ENCODE data around the gene LRRC4.

Gene LRRC4

GRCh38 chr7:128010391-128011127 lies 20.7 kb downstream of the LRRC4 start:
- DNase-seq (ENCODE audit: insufficient read length) (no peak), FAIRE-seq (no peak)
- TF ChIP-seq POLR2A (IDR thresholded peaks at IDR 0.05; ENCODE audit: low read depth, low read length) (no peak), TAF1 (IDR thresholded peaks at IDR 0.05; ENCODE audit: borderline replicate concordance, low read depth, low read length) (no peak), POLR2AphosphoS5 (IDR thresholded peaks at IDR 0.05; ENCODE audit: low read depth, low read length) (no peak)

- DNase-seq (ENCODE audit: insufficient read length), result no peak
- TF ChIP-seq TAF1 (IDR thresholded peaks at IDR 0.05; ENCODE audit: borderline replicate concordance, low read depth, low read length) (no peak), POLR2AphosphoS5 (IDR thresholded peaks at IDR 0.05; ENCODE audit: low read depth, low read length) (no peak), POLR2A (IDR thresholded peaks at IDR 0.05; ENCODE audit: low read depth, low read length) (no peak)
- no peak for FAIRE-seq
Measured at GRCh38 chr7:128008744-128009143, 22.5 kb downstream of the LRRC4 start.

GRCh38 chr7:128008141-128008540 lies 23.1 kb downstream of the LRRC4 start:
- TF ChIP-seq POLR2A (IDR thresholded peaks at IDR 0.05; ENCODE audit: low read depth, low read length) (no peak), TAF1 (IDR thresholded peaks at IDR 0.05; ENCODE audit: borderline replicate concordance, low read depth, low read length) (no peak), POLR2AphosphoS5 (IDR thresholded peaks at IDR 0.05; ENCODE audit: low read depth, low read length) (no peak)
- FAIRE-seq (no peak), DNase-seq (ENCODE audit: insufficient read length) (no peak)

- FAIRE-seq (no peak), DNase-seq (ENCODE audit: insufficient read length) (no peak)
- no peak for TF ChIP-seq POLR2AphosphoS5 (IDR thresholded peaks at IDR 0.05; ENCODE audit: low read depth, low read length)
- TF ChIP-seq POLR2A (IDR thresholded peaks at IDR 0.05; ENCODE audit: low read depth, low read length), result no peak
- no peak for TF ChIP-seq TAF1 (IDR thresholded peaks at IDR 0.05; ENCODE audit: borderline replicate concordance, low read depth, low read length)
Measured at GRCh38 chr7:128007303-128007680, 23.9 kb downstream of the LRRC4 start.

- FAIRE-seq, result no peak
- DNase-seq (ENCODE audit: insufficient read length), result no peak
- TF ChIP-seq POLR2AphosphoS5 (IDR thresholded peaks at IDR 0.05; ENCODE audit: low read depth, low read length) (no peak), POLR2A (IDR thresholded peaks at IDR 0.05; ENCODE audit: low read depth, low read length) (no peak), TAF1 (IDR thresholded peaks at IDR 0.05; ENCODE audit: borderline replicate concordance, low read depth, low read length) (no peak)
Measured at GRCh38 chr7:128006550-128007302, 24.5 kb downstream of the LRRC4 start.

- FAIRE-seq (no peak), DNase-seq (ENCODE audit: insufficient read length) (no peak)
- TF ChIP-seq POLR2A (IDR thresholded peaks at IDR 0.05; ENCODE audit: low read depth, low read length), result no peak
- TF ChIP-seq TAF1 (IDR thresholded peaks at IDR 0.05; ENCODE audit: borderline replicate concordance, low read depth, low read length), result no peak
- TF ChIP-seq POLR2AphosphoS5 (IDR thresholded peaks at IDR 0.05; ENCODE audit: low read depth, low read length), result no peak
Measured at GRCh38 chr7:128005759-128006159, 25.5 kb downstream of the LRRC4 start.

- DNase-seq (ENCODE audit: insufficient read length) (no peak), FAIRE-seq (no peak)
- TF ChIP-seq TAF1 (IDR thresholded peaks at IDR 0.05; ENCODE audit: borderline replicate concordance, low read depth, low read length) (no peak), POLR2A (IDR thresholded peaks at IDR 0.05; ENCODE audit: low read depth, low read length) (no peak), POLR2AphosphoS5 (IDR thresholded peaks at IDR 0.05; ENCODE audit: low read depth, low read length) (no peak)
Measured at GRCh38 chr7:128005117-128005516, 26.1 kb downstream of the LRRC4 start.

GRCh38 chr7:128004623-128005022 lies 26.6 kb downstream of the LRRC4 start:
- no peak for TF ChIP-seq POLR2A (IDR thresholded peaks at IDR 0.05; ENCODE audit: low read depth, low read length)
- no peak for TF ChIP-seq POLR2AphosphoS5 (IDR thresholded peaks at IDR 0.05; ENCODE audit: low read depth, low read length)
- TF ChIP-seq TAF1 (IDR thresholded peaks at IDR 0.05; ENCODE audit: borderline replicate concordance, low read depth, low read length), result no peak
- DNase-seq (ENCODE audit: insufficient read length) (no peak), FAIRE-seq (no peak)

- FAIRE-seq (no peak), DNase-seq (ENCODE audit: insufficient read length) (no peak)
- no peak for TF ChIP-seq TAF1 (IDR thresholded peaks at IDR 0.05; ENCODE audit: borderline replicate concordance, low read depth, low read length)
- no peak for TF ChIP-seq POLR2A (IDR thresholded peaks at IDR 0.05; ENCODE audit: low read depth, low read length)
- no peak for TF ChIP-seq POLR2AphosphoS5 (IDR thresholded peaks at IDR 0.05; ENCODE audit: low read depth, low read length)
Measured at GRCh38 chr7:128003787-128004186, 27.4 kb downstream of the LRRC4 start.

GRCh38 chr7:128003167-128003566 lies 28.1 kb downstream of the LRRC4 start:
- TF ChIP-seq TAF1 (IDR thresholded peaks at IDR 0.05; ENCODE audit: borderline replicate concordance, low read depth, low read length) (no peak), POLR2AphosphoS5 (IDR thresholded peaks at IDR 0.05; ENCODE audit: low read depth, low read length) (no peak), POLR2A (IDR thresholded peaks at IDR 0.05; ENCODE audit: low read depth, low read length) (no peak)
- DNase-seq (ENCODE audit: insufficient read length) (no peak), FAIRE-seq (no peak)

GRCh38 chr7:128000854-128001265 lies 30.4 kb downstream of the LRRC4 start:
- no peak for TF ChIP-seq TAF1 (IDR thresholded peaks at IDR 0.05; ENCODE audit: borderline replicate concordance, low read depth, low read length)
- TF ChIP-seq POLR2A (IDR thresholded peaks at IDR 0.05; ENCODE audit: low read depth, low read length), result no peak
- TF ChIP-seq POLR2AphosphoS5 (IDR thresholded peaks at IDR 0.05; ENCODE audit: low read depth, low read length), result no peak
- FAIRE-seq, result peak; percentile 30
- no peak for DNase-seq (ENCODE audit: insufficient read length)

- no peak for DNase-seq (ENCODE audit: insufficient read length)
- TF ChIP-seq TAF1 (IDR thresholded peaks at IDR 0.05; ENCODE audit: borderline replicate concordance, low read depth, low read length) (no peak), POLR2A (IDR thresholded peaks at IDR 0.05; ENCODE audit: low read depth, low read length) (no peak), POLR2AphosphoS5 (IDR thresholded peaks at IDR 0.05; ENCODE audit: low read depth, low read length) (no peak)
- no peak for FAIRE-seq
Measured at GRCh38 chr7:128000048-128000447, 31.2 kb downstream of the LRRC4 start.
